Ascending aorta (tissue), 2 donors: ENCODE data around the gene ZBP1. TPM values are rescaled to one million over a fixed set of nuclear protein-coding genes. Genes with fewer than 3 reads are reported as not detected.
A peak's percentile ranks its signal among the peaks of the same experiment; 100 is the strongest.

Experiments used
- DNase-seq, 2 donors: peaks; one replicate each; pipeline ENCODE4 v3.0.0-alpha.2; 2019; ENCODE audit warnings: low spot score in 2 of 2
- H3K27ac ChIP-seq, 2 donors: fragments of 200-600 bp; sonication (generic); one replicate each; pipeline ENCODE4 v1.5.1; 2016 to 2017; ENCODE audit warnings: mild to moderate bottlenecking in 1 of 2
- H3K27me3 ChIP-seq: fragments of 200-600 bp; sonication (generic); one replicate; pipeline ENCODE4 v1.5.1; 2017
- H3K36me3 ChIP-seq, 2 donors: fragments of 200-600 bp; sonication (generic); one replicate each; pipeline ENCODE4 v1.5.1; 2016
- H3K4me1 ChIP-seq, 2 donors: fragments of 200-600 bp; sonication (generic); one replicate each; pipeline ENCODE4 v1.5.1; 2016 to 2017; ENCODE audit warnings: mild to moderate bottlenecking in 1 of 2
- H3K4me3 ChIP-seq, 2 donors: fragments of 200-600 bp; sonication (generic); one replicate each; pipeline ENCODE4 v1.5.1; 2016 to 2017; ENCODE audit warnings: mild to moderate bottlenecking in 1 of 2
- H3K9me3 ChIP-seq, 2 donors: fragments of 200-600 bp; sonication (generic); one replicate each; pipeline ENCODE4 v1.5.1; 2016
- CTCF ChIP-seq, 3 experiments: fragments of 200-600 bp in 2 of 3; fragments of 450-650 bp in 1 of 3; sonication (generic) in 2 of 3; IDR thresholded peaks; one replicate each; pipeline ENCODE4 v1.5.1; 2016 to 2019; ENCODE audit warnings: antibody characterized with exemption in 3 of 3, mild to moderate bottlenecking in 1 of 3, moderate library complexity in 1 of 3
- intact Hi-C: fragments of 100-400 bp; cut with DNase I; formaldehyde crosslinking; loops from one replicate; pipeline ENCODE4 v1.15.1; 2023
- total RNA-seq: library from RNA; depleted of rRNA; stranded (reverse); fragments of >200 nt; gene quantifications from one replicate; pipeline ENCODE4 v1.1.0, GENCODE V29; 2016

ZBP1 gene
- total RNA-seq, 1 donor from 2014 or later: not detected

DNA sequence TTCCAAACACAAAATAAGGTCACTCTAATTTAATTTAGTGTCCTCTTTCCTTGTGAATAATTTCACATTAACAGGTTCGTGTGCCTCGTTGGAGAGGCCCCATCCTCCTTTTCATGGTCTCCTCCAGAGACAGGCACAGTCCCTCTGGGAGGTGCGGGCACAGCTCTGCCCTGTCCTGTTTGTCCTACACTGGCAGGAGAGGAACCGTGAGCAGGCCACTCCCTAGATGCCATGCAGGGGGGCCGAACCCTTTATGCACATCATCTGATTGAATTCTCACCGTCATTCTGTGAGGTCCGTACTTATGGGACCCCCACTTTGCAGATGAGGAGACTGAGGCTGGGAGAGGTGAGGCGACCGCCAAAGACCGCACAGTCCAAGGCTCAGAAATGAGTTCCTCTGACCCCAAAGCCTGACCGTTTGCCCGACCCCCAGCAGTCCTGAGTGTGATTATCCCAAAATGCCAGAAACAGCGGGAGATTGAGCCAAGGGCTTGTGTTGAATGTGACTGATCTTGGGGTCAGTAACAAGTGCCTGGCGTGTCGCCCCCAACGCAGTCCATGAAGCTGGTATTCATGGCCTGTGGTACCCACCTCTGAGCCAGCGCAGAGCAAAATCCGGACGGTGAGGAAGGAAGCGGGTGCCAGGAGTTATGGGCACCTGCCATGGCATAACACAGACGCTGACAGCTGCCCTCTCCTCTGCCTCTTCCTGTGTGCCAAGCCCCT lies 46.0 kb upstream of the ZBP1 start:
- Histone ChIP-seq H3K27me3 (no peaks in the 10 kb centered on the region), H3K36me3 (no peaks in the 10 kb centered on the region), H3K4me3 (no peak overlapping the region), H3K4me1 (peaks cover 7 to 67% of the 10 kb centered on the region in 2 donors), H3K27ac (peak overlapping the region in 1 of 2 donors; percentile 32), H3K9me3 (no peaks in the 10 kb centered on the region)
- DNase-seq: no peak
- intact Hi-C loops: loop anchor here (10.0 kb wide), 1 partner anchor 299 kb away; no protein-coding TSS in a partner anchor
- TF ChIP-seq CTCF (IDR thresholded peaks at IDR 0.05): no peak

DNA sequence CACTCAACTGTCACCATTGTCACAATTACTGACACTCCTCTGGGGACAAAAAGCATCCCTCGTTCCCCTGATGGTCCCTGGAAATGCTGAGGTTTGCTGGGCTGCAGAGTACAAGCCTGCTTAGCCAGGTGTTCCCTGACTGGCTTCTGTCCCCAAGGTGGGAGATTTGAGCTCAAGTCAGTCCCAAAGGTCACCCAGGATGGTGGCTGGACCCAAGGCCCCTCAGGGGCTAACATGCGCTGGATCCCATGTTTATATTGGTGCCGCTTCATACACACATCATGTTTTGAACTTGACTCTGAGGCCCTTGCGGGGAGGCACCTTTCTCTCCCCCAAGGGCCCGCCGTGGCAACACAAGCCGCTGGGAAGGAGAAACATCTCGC lies 45.4 kb upstream of the ZBP1 start:
- H3K27me3 ChIP-seq: no peaks in the 10 kb centered on the region
- DNase-seq: peak in 1 of 2 donors; percentile 49
- no peak overlapping the region for H3K4me3 ChIP-seq
- no peak overlapping the region for H3K27ac ChIP-seq
- H3K9me3 ChIP-seq: no peaks in the 10 kb centered on the region
- intact Hi-C loops: loop anchor here (10.0 kb wide), 1 partner anchor 299 kb away; no protein-coding TSS in a partner anchor
- peaks cover 7 to 69% of the 10 kb centered on the region in 2 donors for H3K4me1 ChIP-seq
- H3K36me3 ChIP-seq: no peaks in the 10 kb centered on the region
- no peak for TF ChIP-seq CTCF (IDR thresholded peaks at IDR 0.05)

DNA sequence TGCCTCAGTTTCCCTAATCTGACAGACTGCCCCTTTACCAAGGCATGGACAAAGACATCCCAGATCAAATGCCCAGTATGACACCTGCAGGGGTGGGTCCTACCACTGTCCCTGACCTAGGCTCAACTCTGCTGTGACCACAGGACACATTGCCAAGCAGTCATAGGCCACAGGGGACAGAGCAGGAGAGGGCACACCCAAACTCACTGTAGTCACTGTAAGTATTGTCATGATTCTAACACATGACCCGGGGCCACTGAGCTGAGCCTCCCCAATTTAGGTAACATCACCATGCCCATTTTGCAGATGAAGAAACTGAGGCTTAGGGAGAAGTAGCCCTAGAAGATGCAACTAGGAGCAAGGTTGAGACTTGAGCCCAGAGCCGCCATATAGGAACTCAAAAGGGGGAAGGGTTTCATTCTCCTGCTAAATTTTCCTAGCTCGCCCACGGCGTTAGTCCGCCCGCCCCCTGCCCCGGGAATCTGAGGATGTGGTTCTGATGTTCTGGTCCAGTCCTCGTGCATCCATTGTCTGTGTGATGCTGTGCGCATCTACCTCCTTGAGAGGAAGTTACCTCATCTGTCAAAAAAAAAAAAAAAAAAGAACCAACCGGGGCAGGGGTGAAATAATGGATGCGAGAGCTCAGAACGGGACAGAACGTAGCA lies 44.8 kb upstream of the ZBP1 start:
- intact Hi-C loops: loop anchor here (10.0 kb wide), 1 partner anchor 300 kb away; no protein-coding TSS in a partner anchor
- H3K36me3 ChIP-seq: no peaks in the 10 kb centered on the region
- peaks cover 7 to 69% of the 10 kb centered on the region in 2 donors for H3K4me1 ChIP-seq
- TF ChIP-seq CTCF (IDR thresholded peaks at IDR 0.05): no peak
- peak overlapping the region in 1 of 2 donors; percentile 28 for H3K27ac ChIP-seq
- no peaks in the 10 kb centered on the region for H3K9me3 ChIP-seq
- no peaks in the 10 kb centered on the region for H3K27me3 ChIP-seq
- peak overlapping the region in 1 of 2 donors; percentile 9 for H3K4me3 ChIP-seq
- DNase-seq: peak in 1 of 2 donors; percentile 27

DNA sequence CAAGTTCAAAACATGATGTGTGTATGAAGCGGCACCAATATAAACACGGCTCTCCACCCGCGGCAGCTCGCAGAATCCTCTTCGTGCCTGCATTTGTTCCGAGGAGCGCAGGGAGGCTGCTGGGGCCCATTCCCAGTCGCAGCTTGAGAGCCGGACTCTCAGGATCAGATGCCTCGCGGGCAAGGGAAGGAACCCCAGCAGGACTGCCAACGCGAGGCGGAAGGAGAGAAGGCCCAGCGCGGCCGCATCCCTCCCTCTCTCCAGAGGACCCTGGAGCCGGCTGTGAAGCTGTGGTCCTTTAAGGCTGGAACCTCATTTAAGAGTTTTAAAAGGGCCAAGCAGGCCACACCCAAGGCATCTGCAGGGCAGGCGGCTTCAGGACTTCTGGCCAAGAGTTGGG lies 44.2 kb upstream of the ZBP1 start:
- no peak for TF ChIP-seq CTCF (IDR thresholded peaks at IDR 0.05)
- H3K36me3 ChIP-seq: peaks cover 0 to under 1% of the 10 kb centered on the region in 2 donors
- peak overlapping the region in 1 of 2 donors; percentile 28 for H3K27ac ChIP-seq
- intact Hi-C loops: loop anchor here (10.0 kb wide), 1 partner anchor 300 kb away; no protein-coding TSS in a partner anchor
- no peaks in the 10 kb centered on the region for H3K9me3 ChIP-seq
- DNase-seq: peak; percentile 8 to 63
- peaks cover 7 to 67% of the 10 kb centered on the region in 2 donors for H3K4me1 ChIP-seq
- peak overlapping the region in 1 of 2 donors; percentile 9 for H3K4me3 ChIP-seq
- H3K27me3 ChIP-seq: no peaks in the 10 kb centered on the region

- Histone ChIP-seq H3K4me3 (no peak overlapping the region), H3K9me3 (no peaks in the 10 kb centered on the region), H3K27ac (peak overlapping the region in 1 of 2 donors; percentile 28), H3K36me3 (peaks cover 4 to 6% of the 10 kb centered on the region in 2 donors), H3K4me1 (peaks cover 7 to 63% of the 10 kb centered on the region in 2 donors), H3K27me3 (no peaks in the 10 kb centered on the region)
- peak in 1 of 2 donors; percentile 60 for DNase-seq
- TF ChIP-seq CTCF (IDR thresholded peaks at IDR 0.05): no peak
- intact Hi-C loops: loop anchor here (10.0 kb wide), 1 partner anchor 301 kb away; no protein-coding TSS in a partner anchor
These were observed 43.6 kb upstream of the ZBP1 start for GRCh38 chr20:57663681-57664451.
